SU-DHL-6 (cell line): ENCODE measurements around the gene RDH14.

ENCODE experiments used
- H2AFZ ChIP-seq: fragments of 200-600 bp; sonication (generic); 2 replicates; pipeline ENCODE4 v1.6.1; 2014; ENCODE audit warnings: low read depth, mild to moderate bottlenecking, moderate library complexity, mixed read lengths, antibody characterized with exemption, low read length; ENCODE audit not compliant: severe bottlenecking
- H3F3A ChIP-seq: fragments of 200-600 bp; shearing (Covaris generic); 2 replicates; pipeline ENCODE4 v1.6.0; 2016; ENCODE audit warnings: antibody characterized with exemption, mild to moderate bottlenecking; ENCODE audit not compliant: insufficient read depth
- H3K27ac ChIP-seq: fragments of 200-600 bp; sonication (generic); 2 replicates; pipeline ENCODE4 v1.5.1; 2016; ENCODE audit warnings: low read depth, mild to moderate bottlenecking, low read length, moderate library complexity, mixed read lengths
- H3K27me3 ChIP-seq: fragments of 200-600 bp; sonication (generic), shearing (Covaris generic); 2 replicates; pipeline ENCODE4 v1.6.0; 2014; ENCODE audit warnings: mild to moderate bottlenecking, low read length
- H3K36me3 ChIP-seq: fragments of 200-600 bp; sonication (generic); 2 replicates; pipeline ENCODE4 v1.6.1; 2014; ENCODE audit warnings: mild to moderate bottlenecking, low read length, mixed read lengths
- H3K4me2 ChIP-seq: fragments of 300-600, 200-600 bp; shearing (Covaris generic), sonication (generic); 2 replicates; pipeline ENCODE4 v1.6.0; 2014; ENCODE audit warnings: low read length, low read depth, mild to moderate bottlenecking; ENCODE audit not compliant: poor library complexity, severe bottlenecking
- H3K4me3 ChIP-seq: fragments of 200-600 bp; sonication (generic); 2 replicates; pipeline ENCODE4 v1.5.1; 2014; ENCODE audit warnings: antibody characterized with exemption, low read length, mild to moderate bottlenecking, mixed read lengths; ENCODE audit not compliant: insufficient read depth, poor library complexity, severe bottlenecking
- H3K79me2 ChIP-seq: fragments of 200-600 bp; sonication (generic); 2 replicates; pipeline ENCODE4 v1.6.1; 2014; ENCODE audit warnings: mild to moderate bottlenecking, low read length, moderate library complexity; ENCODE audit not compliant: insufficient read depth
- H3K9ac ChIP-seq: fragments of 200-600 bp; sonication (generic); 2 replicates; pipeline ENCODE4 v1.7.0; 2014; ENCODE audit warnings: mild to moderate bottlenecking, low read length
- H3K9me2 ChIP-seq: fragments of 200-600 bp; sonication (generic); replicated peaks from 2 replicates; pipeline ENCODE4 v1.6.1; 2014; ENCODE audit warnings: low read length; ENCODE audit not compliant: insufficient read depth
- H3K9me3 ChIP-seq: fragments of 200-600 bp; sonication (generic); 2 replicates; pipeline ENCODE4 v1.6.1; 2014; ENCODE audit warnings: low read length, mixed read lengths; ENCODE audit not compliant: insufficient read depth
- H4K20me1 ChIP-seq: fragments of 200-600 bp; sonication (generic); 2 replicates; pipeline ENCODE4 v1.6.1; 2014; ENCODE audit warnings: low read depth, mild to moderate bottlenecking, antibody characterized with exemption, low read length, moderate library complexity, mixed read lengths
- EZH2phosphoT487 ChIP-seq: fragments of 200-600 bp; sonication (generic), shearing (Covaris generic); conservative IDR thresholded peaks from 2 replicates; pipeline ENCODE4 v1.6.1; 2018; ENCODE audit warnings: mild to moderate bottlenecking, antibody characterized with exemption, low read length, moderate library complexity, mixed read lengths
- TF ChIP-seq, protein P1 (sequence below): fragments of 200-600 bp; sonication (generic); IDR thresholded peaks from one replicate; pipeline ENCODE4 v1.5.1; 2017; ENCODE audit warnings: antibody characterized with exemption, mild to moderate bottlenecking, low read length, moderate library complexity; ENCODE audit not compliant: insufficient read depth, poor library complexity, severe bottlenecking

Gene RDH14

DNA sequence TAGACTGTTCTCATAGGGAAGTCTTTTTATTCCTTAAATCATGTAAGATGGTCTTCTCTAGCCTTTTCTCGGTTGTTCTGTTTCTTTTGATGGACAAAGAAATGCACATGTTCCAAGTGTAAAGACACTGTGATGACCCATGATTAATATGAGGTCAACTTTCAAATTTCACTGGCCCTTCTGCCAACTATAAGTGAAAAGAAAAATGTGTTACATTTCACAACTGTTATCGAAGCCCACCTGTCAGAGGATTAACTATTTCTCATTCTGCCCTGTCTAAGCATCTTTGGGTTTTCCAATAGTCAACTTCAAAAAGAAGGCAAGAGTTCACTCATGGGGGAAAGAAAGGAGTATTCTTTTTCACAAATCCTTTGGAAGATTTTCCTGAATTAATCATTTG is 3.3 kb downstream of the RDH14 start:
- TF ChIP-seq, protein P1, sequence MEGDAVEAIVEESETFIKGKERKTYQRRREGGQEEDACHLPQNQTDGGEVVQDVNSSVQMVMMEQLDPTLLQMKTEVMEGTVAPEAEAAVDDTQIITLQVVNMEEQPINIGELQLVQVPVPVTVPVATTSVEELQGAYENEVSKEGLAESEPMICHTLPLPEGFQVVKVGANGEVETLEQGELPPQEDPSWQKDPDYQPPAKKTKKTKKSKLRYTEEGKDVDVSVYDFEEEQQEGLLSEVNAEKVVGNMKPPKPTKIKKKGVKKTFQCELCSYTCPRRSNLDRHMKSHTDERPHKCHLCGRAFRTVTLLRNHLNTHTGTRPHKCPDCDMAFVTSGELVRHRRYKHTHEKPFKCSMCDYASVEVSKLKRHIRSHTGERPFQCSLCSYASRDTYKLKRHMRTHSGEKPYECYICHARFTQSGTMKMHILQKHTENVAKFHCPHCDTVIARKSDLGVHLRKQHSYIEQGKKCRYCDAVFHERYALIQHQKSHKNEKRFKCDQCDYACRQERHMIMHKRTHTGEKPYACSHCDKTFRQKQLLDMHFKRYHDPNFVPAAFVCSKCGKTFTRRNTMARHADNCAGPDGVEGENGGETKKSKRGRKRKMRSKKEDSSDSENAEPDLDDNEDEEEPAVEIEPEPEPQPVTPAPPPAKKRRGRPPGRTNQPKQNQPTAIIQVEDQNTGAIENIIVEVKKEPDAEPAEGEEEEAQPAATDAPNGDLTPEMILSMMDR = no peak
- TF ChIP-seq EZH2phosphoT487 = no peak
- no peak overlapping the region for H3K9ac ChIP-seq
- no peak overlapping the region for H3K27ac ChIP-seq
- no peak overlapping the region for H3K4me2 ChIP-seq
- H3F3A ChIP-seq = no peaks in the 10 kb centered on the region
- H2AFZ ChIP-seq = no peak overlapping the region
- no peak overlapping the region for H3K4me3 ChIP-seq
- H3K27me3 ChIP-seq = no peaks in the 10 kb centered on the region
- no peaks in the 10 kb centered on the region for H3K9me3 ChIP-seq
- H3K36me3 ChIP-seq = peaks cover 20% of the 10 kb centered on the region
- peaks cover 24% of the 10 kb centered on the region for H4K20me1 ChIP-seq
- no peaks in the 10 kb centered on the region for H3K9me2 ChIP-seq
- peaks cover 41% of the 10 kb centered on the region for H3K79me2 ChIP-seq

DNA sequence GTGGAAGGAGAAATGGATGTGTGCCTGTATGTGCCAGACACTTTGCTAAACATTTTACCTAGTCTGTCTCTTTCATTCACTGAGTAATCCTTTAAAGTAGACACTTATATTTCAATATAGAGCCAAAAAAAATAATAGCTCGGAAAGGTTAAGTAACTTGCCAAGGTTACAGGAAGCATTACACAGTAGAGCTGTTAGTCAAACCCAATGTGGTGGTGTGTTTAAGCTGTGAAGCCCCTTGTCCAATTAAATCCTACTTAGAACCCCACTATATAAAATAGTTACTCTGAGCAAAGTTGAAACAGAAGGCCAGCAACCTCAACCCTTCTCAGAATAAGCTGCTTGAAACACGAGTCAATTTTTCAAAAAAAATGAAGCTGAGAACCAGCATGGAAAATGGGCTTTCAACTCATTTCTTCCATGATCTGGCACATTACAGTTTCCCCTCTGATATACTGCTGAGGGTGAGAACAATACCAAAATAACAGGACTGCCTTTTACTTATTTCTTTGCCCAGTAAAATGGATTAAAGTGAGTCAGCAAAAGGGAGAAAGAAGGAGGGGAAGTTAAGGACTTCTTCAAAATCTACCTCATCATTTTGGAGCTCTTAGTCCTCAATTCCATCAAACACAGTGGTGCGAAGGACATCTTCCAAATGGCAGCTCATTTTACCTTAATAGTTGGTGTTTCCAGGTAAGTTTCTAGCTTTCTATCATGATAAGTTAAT is 7.9 kb downstream of the RDH14 start:
- no peak overlapping the region for H3K9ac ChIP-seq
- H3K4me3 ChIP-seq = no peak overlapping the region
- H3K79me2 ChIP-seq = peaks cover 17% of the 10 kb centered on the region
- TF ChIP-seq EZH2phosphoT487 = no peak
- TF ChIP-seq, protein P1 = no peak
- no peaks in the 10 kb centered on the region for H3K9me2 ChIP-seq
- no peaks in the 10 kb centered on the region for H3F3A ChIP-seq
- H2AFZ ChIP-seq = no peak overlapping the region
- H3K4me2 ChIP-seq = no peak overlapping the region
- no peak overlapping the region for H3K27ac ChIP-seq
- H3K36me3 ChIP-seq = peaks cover 22% of the 10 kb centered on the region
- H3K9me3 ChIP-seq = no peaks in the 10 kb centered on the region
- peaks cover 18% of the 10 kb centered on the region for H4K20me1 ChIP-seq
- H3K27me3 ChIP-seq = no peaks in the 10 kb centered on the region

DNA sequence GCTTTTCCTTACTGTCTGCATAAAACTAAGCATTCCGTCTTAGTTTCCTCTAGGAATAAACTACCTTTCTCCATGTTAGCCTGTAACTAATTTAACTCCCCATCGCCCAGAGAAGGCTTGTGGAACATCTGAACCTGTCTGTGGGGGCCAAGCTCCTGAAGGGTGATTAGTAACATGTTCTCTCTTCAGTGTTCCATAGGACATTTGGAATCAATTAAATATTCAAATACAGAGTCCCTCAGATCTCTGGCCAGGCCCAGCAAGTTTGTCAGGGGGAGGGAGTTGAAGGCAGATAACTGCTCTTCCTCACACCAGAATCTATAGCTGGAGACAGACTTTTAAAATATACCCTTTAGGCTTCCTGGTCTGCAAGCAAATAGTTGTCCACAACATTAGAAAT is 8.8 kb downstream of the RDH14 start:
- peaks cover 11% of the 10 kb centered on the region for H4K20me1 ChIP-seq

More for the DNA sequence above, 8.8 kb downstream of the RDH14 start:
- Histone ChIP-seq H3K4me3 (no peak overlapping the region), H3K9me2 (no peaks in the 10 kb centered on the region), H3K36me3 (peaks cover 22% of the 10 kb centered on the region), H3K27me3 (no peaks in the 10 kb centered on the region), H3K9me3 (no peaks in the 10 kb centered on the region), H3K27ac (no peak overlapping the region), H3K4me2 (no peak overlapping the region), H3K79me2 (peaks cover 10% of the 10 kb centered on the region; the same call in 1 of the 2 replicates), H3F3A (no peaks in the 10 kb centered on the region), H3K9ac (no peak overlapping the region), H2AFZ (no peak overlapping the region)
- TF ChIP-seq EZH2phosphoT487 = no peak
- TF ChIP-seq, protein P1 = no peak
